Stomach (tissue), 9 donors: ENCODE data around the gene PPP5C. TPM values are rescaled to one million over a fixed set of nuclear protein-coding genes. Genes with fewer than 3 reads are reported as not detected.
"Not testable (repeated sequence)": the region's sequence is repeated elsewhere in the genome, so short reads cannot be mapped to it uniquely, and the experiment has no call there.

ENCODE experiments used
- DNase-seq, 2 donors: peaks; one replicate each; pipeline versions ENCODE4 v3.0.0 to v3.0.0-alpha.2; 2013 to 2019
- H3K27ac ChIP-seq, 5 donors: fragments of 200-600 bp in 4 of 5; sonication (generic) in 4 of 5; one replicate each; pipeline ENCODE4 v1.5.1; 2013 to 2019; ENCODE audit warnings: mild to moderate bottlenecking in 1 of 5, moderate library complexity in 1 of 5
- H3K27me3 ChIP-seq, 3 donors: fragments of 200-600 bp; sonication (generic); one replicate each; pipeline ENCODE4 v1.5.1; 2017 to 2019; ENCODE audit warnings: mixed run types in 1 of 3
- H3K36me3 ChIP-seq, 4 donors: fragments of 200-600 bp; sonication (generic); 1 replicate in 3 of 4; 2 replicates in 1 of 4; pipeline ENCODE4 v1.5.1; 2016 to 2019
- H3K4me1 ChIP-seq, 4 donors: fragments of 200-600 bp; sonication (generic); one replicate each; pipeline ENCODE4 v1.5.1; 2016 to 2019
- H3K4me3 ChIP-seq, 4 donors: fragments of 200-600 bp; sonication (generic) in 3 of 4; one replicate each; pipeline ENCODE4 v1.5.1; 2016 to 2019; ENCODE audit warnings: mild to moderate bottlenecking in 1 of 4
- H3K9me3 ChIP-seq, 4 donors: fragments of 200-600 bp; sonication (generic); one replicate each; pipeline ENCODE4 v1.5.1; 2016 to 2019
- EP300 ChIP-seq: sonication (generic); formaldehyde crosslinking; IDR thresholded peaks from one replicate; pipeline ENCODE4 v1.6.1; 2017; ENCODE audit warnings: antibody characterized with exemption
- POLR2A ChIP-seq, 4 donors: fragments of 450-650 bp; IDR thresholded peaks; one replicate each; pipeline ENCODE4 v1.6.1; 2016; ENCODE audit warnings: antibody characterized with exemption in 4 of 4, control low read depth in 2 of 4, mild to moderate bottlenecking in 1 of 4, moderate library complexity in 1 of 4
- POLR2AphosphoS5 ChIP-seq, 3 donors: sonication (generic); formaldehyde crosslinking; IDR thresholded peaks; one replicate each; pipeline ENCODE4 v1.6.1; 2016; ENCODE audit warnings: antibody characterized with exemption in 3 of 3
- WGBS, 5 donors: extraction: QIAGEN DNeasy Blood & Tissue Kit in 3 of 5; methylation state at CpG; one replicate each; pipeline versions ENCODE4 v1.1.5 to v1.1.7; 2013 to 2018; 5-methylcytosine and 5-hydroxymethylcytosine counted together
- intact Hi-C: fragments of 100-400 bp; cut with DNase I; formaldehyde crosslinking; loops from one replicate; pipeline ENCODE4 v1.15.1; 2023; ENCODE audit warnings: low total_unique reads
- polyA plus RNA-seq, 3 donors: library from polyadenylated mRNA; stranded (reverse); fragments of 200-250 nt; gene quantifications; one replicate each; pipeline ENCODE4 v1.2.3, GENCODE V29; 2013
- total RNA-seq, 5 donors: library from RNA; depleted of rRNA; stranded (reverse); fragments of >200 nt; gene quantifications; one replicate each; pipeline versions ENCODE4 v1.1.0 to v1.2.3, GENCODE V29; 2014 to 2016
- TF ChIP-seq, protein P1 (sequence below), 7 experiments: fragments of 450-650 bp in 4 of 7; fragments of 200-600 bp in 3 of 7; sonication (generic) in 3 of 7; IDR thresholded peaks; one replicate each; pipeline ENCODE4 v1.5.1; 2016 to 2019; ENCODE audit warnings: antibody characterized with exemption in 7 of 7, control low read depth in 2 of 7, mild to moderate bottlenecking in 1 of 7
- donor health status: healthy with polysubstance abuse.
- donor health status: Bipolar disorder and iron deficiency.
- donor health status: healthy.

The PPP5C gene
- total and polyA plus RNA-seq, 8 donors: 29.6 to 124 (median 63.4) TPM

DNA sequence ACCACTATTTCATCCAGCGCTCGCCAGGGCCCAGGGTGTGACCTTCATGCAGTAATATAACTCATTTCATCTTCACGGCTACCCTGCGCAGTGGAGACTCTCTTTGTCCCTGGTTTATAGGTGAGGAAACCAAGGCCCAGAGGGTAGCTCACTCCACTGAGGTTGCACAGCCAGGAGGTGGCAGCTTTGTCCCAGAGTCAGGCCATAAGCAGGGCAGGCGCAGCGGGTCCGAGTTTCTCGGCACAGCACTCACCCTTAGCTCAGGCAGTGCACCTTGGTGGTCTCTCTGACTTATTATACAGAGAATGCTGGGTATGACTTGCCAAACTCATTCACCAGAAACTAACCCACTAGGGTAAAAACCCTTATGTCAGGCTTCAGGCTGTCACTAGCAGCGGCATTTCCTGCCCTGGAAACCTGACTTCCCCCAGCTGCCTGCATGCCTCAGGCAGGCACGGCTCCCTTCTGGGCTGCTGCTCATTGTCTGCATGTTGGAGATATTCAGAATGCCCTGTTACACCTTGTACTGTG lies 24.5 kb downstream of the PPP5C start:
- TF ChIP-seq POLR2A (IDR thresholded peaks at IDR 0.05) (no peak), POLR2AphosphoS5 (IDR thresholded peaks at IDR 0.05) (no peak), EP300 (no peak)
- TF ChIP-seq, protein P1, sequence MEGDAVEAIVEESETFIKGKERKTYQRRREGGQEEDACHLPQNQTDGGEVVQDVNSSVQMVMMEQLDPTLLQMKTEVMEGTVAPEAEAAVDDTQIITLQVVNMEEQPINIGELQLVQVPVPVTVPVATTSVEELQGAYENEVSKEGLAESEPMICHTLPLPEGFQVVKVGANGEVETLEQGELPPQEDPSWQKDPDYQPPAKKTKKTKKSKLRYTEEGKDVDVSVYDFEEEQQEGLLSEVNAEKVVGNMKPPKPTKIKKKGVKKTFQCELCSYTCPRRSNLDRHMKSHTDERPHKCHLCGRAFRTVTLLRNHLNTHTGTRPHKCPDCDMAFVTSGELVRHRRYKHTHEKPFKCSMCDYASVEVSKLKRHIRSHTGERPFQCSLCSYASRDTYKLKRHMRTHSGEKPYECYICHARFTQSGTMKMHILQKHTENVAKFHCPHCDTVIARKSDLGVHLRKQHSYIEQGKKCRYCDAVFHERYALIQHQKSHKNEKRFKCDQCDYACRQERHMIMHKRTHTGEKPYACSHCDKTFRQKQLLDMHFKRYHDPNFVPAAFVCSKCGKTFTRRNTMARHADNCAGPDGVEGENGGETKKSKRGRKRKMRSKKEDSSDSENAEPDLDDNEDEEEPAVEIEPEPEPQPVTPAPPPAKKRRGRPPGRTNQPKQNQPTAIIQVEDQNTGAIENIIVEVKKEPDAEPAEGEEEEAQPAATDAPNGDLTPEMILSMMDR (IDR thresholded peaks at IDR 0.05): no peak
- Histone ChIP-seq H3K9me3 (no peaks in the 10 kb centered on the region), H3K4me1 (peaks cover 24 to 48% (median 40%) of the 10 kb centered on the region in 4 donors), H3K36me3 (peaks cover 14 to 57% (median 49%) of the 10 kb centered on the region in 4 donors), H3K4me3 (no peak overlapping the region), H3K27ac (peak overlapping the region in 2 of 5 donors; percentile 82 to 89), H3K27me3 (no peaks in the 10 kb centered on the region)
- 71 to 84% (median 75%) methylated on average over 10 of the region's 10 CpGs for WGBS, 5 donors
- intact Hi-C loops: no loop called here
- no peak for DNase-seq

DNA sequence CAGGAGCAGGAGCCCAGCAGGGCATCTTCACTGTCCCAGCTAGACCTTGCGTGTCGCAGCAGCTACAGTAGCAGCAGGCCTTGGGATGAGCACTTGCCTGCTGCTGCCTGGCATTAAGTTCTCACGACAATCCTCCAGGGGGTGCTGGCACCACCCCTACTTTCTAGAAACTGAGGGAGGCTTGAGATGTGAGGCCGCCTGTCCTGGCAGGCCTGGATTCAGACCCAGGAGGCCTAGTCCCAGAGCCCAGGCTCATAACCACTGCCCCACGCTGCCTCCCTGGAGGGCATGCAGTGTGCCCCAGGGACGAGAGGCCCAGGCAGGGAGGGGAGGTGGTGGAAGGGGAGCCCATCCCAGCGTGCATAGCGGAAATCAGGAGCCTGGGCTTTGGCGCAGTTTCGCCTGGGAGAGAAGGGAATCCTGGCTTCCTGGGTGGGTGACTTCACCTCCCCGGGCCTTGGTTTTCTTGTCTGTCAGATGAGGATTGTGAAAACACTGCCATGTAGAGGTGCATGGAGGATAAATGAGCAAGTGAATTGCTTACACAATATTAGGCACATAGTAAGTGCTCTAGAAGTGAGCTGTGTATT lies 26.1 kb downstream of the PPP5C start:
- H3K4me1 ChIP-seq: peaks cover 24 to 50% (median 43%) of the 10 kb centered on the region in 4 donors
- no peak overlapping the region for H3K4me3 ChIP-seq
- WGBS, 5 donors: 52 to 81% (median 63%) methylated on average over 11 of the region's 11 CpGs
- peak overlapping the region; percentile 56 to 89 (median 82) for H3K27ac ChIP-seq
- H3K36me3 ChIP-seq: peaks cover 21 to 55% (median 48%) of the 10 kb centered on the region in 4 donors
- H3K27me3 ChIP-seq: no peaks in the 10 kb centered on the region
- DNase-seq: no peak
- intact Hi-C loops: no loop called here
- TF ChIP-seq POLR2AphosphoS5 (IDR thresholded peaks at IDR 0.05) (no peak), EP300 (no peak), POLR2A (IDR thresholded peaks at IDR 0.05) (no peak)
- TF ChIP-seq, protein P1 (IDR thresholded peaks at IDR 0.05): no peak
- no peaks in the 10 kb centered on the region for H3K9me3 ChIP-seq

DNA sequence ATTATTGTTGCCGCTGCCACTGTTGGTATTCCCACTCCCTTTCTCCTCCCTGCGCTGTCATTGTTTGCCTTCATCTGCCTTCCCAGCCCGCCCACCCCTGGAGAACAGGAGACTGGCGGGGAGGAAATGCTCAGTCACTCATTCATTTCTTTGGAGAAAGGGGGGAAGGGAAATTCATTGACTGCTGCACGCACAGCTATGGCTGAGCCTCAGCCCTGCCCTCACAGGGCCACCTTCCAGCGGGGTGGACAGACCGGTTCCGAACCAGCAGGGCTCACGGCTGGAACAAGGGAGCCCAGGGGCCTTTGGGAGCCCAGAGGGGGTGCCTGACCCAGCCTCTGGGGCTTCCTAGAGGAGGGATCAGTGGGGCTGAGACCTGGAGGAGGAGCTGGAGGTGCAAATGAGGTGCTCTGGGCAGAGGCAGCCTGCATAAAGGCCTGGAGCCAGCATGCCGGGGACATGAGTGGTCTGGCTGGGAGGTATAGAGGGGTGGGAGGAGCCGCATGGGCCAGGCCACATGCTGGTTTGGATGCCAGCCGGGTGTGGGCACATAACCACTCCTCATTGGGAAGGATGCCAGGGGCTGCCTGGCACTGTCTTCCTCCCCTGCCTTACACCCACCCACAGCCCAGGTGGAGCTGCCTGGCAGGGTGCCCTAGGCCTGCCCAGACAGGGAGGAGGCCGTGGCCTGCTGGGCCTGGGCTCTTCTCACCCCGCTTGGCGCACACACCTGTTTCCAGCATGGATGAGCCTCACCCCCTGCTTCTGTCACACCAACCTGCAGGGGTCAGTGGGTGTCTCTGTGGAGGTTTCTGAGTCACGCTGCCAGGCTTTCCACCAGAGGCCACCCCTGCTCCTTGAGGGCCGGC lies 26.8 kb downstream of the PPP5C start:
- peaks cover 21 to 50% (median 47%) of the 10 kb centered on the region in 4 donors for H3K36me3 ChIP-seq
- intact Hi-C loops: no loop called here
- H3K27ac ChIP-seq: peak overlapping the region; percentile 77 to 89 (median 85)
- 26 to 39% (median 30%) methylated on average over 10 to 17 of the region's 17 CpGs for WGBS, 5 donors
- peak; percentile 88 to 99 for DNase-seq
- H3K4me1 ChIP-seq: peaks cover 24 to 58% (median 46%) of the 10 kb centered on the region in 4 donors
- H3K27me3 ChIP-seq: no peaks in the 10 kb centered on the region
- H3K4me3 ChIP-seq: no peak overlapping the region
- H3K9me3 ChIP-seq: no peaks in the 10 kb centered on the region
- TF ChIP-seq POLR2AphosphoS5 (IDR thresholded peaks at IDR 0.05) (peak in 2 of 3 donors; percentile 21 to 81), POLR2A (IDR thresholded peaks at IDR 0.05) (no peak)

DNA sequence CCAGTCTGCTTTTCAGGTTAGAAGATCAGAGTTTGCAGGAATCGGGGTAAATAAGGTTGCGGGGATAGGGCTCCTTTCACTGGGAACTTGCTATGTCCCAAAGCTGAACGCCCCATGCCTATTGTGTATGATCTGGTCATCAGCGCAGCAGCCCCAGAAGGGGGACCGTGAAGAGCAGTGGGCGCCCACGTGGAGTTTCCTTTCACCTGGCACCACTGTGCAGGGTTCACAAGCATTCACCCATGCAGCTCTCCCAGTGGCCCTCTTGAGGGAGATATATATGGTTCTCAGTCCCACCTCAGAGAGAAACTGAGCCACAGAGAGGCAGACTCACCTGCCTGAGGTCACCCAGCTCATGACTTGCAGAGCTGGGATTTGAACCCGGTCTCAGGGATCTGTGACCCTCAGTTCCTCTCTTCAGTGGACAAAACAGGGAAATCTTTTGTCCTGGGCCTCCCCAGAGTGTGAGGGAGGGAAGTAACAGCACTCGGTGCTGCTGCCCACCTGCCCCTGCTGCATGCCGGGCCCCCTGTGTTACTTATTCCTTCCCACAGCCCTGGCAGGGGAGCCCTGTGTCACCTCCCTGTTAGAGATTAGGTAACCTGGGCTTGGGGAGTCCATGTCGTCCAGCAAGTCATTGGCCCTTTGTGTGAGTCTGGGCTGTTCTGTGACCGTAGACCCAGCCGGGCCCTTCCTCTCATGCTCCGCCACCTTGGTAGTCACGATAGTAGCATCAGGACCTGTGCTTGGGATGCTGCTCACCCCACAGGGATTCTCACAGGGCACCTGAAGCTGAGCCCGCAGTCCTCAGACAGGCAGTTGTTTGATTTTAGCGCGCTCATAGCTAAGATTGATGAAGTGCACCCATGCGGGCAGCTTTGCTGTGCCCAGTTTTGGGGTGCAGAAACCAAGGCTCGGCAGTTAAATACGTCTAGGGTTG lies 27.9 kb downstream of the PPP5C start:
- Histone ChIP-seq H3K36me3 (peaks cover 26 to 57% (median 50%) of the 10 kb centered on the region in 4 donors), H3K27me3 (no peaks in the 10 kb centered on the region), H3K4me1 (peaks cover 24 to 63% (median 48%) of the 10 kb centered on the region in 4 donors), H3K9me3 (no peaks in the 10 kb centered on the region), H3K27ac (peak overlapping the region; percentile 77 to 89 (median 85)), H3K4me3 (no peak overlapping the region)
- TF ChIP-seq POLR2AphosphoS5 (IDR thresholded peaks at IDR 0.05): no peak
- TF ChIP-seq, protein P1 (IDR thresholded peaks at IDR 0.05): no peak
- no peak for TF ChIP-seq EP300
- no peak for TF ChIP-seq POLR2A (IDR thresholded peaks at IDR 0.05)
- no peak for DNase-seq
- intact Hi-C loops: no loop called here
- 82 to 90% (median 87%) methylated on average over 15 to 21 of the region's 21 CpGs for WGBS, 5 donors

DNA sequence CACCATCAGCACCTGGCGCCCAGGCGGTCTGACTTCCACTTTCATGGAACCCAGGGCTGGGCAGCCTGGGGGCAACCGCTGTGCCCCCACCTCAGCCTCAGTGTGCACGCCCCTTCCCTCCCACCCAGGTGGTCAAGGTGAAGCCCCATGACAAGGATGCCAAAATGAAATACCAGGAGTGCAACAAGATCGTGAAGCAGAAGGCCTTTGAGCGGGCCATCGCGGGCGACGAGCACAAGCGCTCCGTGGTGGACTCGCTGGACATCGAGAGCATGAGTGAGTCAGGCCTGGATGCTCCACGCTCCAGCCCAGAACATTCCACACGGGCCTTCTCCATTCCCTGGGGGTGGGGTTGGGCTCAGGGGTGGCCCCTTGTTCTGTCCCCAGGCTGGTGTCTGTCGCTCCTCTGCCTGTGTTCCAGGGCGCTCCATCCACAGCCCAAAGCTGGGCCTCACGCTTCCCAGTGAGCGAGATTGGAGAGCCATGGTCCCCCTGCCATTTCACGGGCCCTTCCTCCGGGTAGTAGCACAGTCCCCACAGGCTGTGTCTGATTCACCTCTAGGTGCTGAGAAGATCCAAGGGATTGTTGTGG lies 28.7 kb downstream of the PPP5C start:
- H3K9me3 ChIP-seq, DNase-seq, H3K4me3 ChIP-seq, H3K27ac ChIP-seq, H3K27me3 ChIP-seq, intact Hi-C loops: not testable (repeated sequence)
- whole genome bisulfite sequencing, 5 donors: 95 to 98% (median 96%) methylated on average over 18 to 22 of the region's 22 CpGs
- Histone ChIP-seq H3K4me1 (peaks cover 24 to 63% (median 48%) of the 10 kb centered on the region in 4 donors), H3K36me3 (peaks cover 23 to 56% (median 54%) of the 10 kb centered on the region in 4 donors)
